HepG2 (cell line): ENCODE measurements around the gene ZBTB46.

Experiments
- CTCF ChIP-seq: sonication (generic); formaldehyde crosslinking; IDR thresholded peaks from 2 replicates; pipeline ENCODE4 v1.5.0; 2020; ENCODE audit warnings: mild to moderate bottlenecking, missing genetic modification reagents, moderate library complexity
- NPAS2 ChIP-seq: sonication (generic); formaldehyde crosslinking; IDR thresholded peaks from 2 replicates; pipeline ENCODE4 v1.8.0; 2022; ENCODE audit warnings: mild to moderate bottlenecking, missing genetic modification reagents, borderline replicate concordance
- ZC3H4 ChIP-seq: sonication (generic); formaldehyde crosslinking; IDR thresholded peaks from 2 replicates; pipeline ENCODE4 v1.4.0; 2020; ENCODE audit warnings: missing genetic modification reagents, borderline replicate concordance

DNA sequence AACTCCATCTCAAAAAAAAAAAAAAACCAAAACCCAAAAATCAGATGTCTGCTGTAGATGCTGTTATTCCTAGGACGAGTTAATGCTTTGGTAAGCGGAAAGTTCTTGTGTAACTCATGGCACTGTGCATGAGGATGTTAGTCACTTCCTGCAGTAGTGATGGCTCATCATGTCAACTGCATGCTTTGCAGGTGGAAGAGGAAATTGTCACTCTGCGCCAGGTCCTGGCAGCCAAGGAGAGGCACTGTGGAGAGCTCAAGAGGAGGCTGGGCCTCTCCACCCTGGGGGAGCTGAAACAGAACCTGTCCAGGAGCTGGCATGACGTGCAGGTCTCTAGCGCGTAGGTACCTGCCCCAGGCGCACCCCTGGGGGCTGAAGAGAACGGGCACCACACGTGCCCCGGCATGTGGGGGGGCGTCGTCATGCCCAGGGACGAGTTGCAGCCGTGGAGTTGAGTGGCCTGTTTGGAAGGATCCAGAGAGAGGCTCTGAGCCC, 42.5 kb upstream of the ZBTB46 start:
- TF ChIP-seq CTCF, result no peak
- no peak for TF ChIP-seq NPAS2 (CRISPR knock-in tag)
- TF ChIP-seq ZC3H4 (CRISPR knock-in tag), result no peak
